ENCODE data around the gene KLRG1.

DNA sequence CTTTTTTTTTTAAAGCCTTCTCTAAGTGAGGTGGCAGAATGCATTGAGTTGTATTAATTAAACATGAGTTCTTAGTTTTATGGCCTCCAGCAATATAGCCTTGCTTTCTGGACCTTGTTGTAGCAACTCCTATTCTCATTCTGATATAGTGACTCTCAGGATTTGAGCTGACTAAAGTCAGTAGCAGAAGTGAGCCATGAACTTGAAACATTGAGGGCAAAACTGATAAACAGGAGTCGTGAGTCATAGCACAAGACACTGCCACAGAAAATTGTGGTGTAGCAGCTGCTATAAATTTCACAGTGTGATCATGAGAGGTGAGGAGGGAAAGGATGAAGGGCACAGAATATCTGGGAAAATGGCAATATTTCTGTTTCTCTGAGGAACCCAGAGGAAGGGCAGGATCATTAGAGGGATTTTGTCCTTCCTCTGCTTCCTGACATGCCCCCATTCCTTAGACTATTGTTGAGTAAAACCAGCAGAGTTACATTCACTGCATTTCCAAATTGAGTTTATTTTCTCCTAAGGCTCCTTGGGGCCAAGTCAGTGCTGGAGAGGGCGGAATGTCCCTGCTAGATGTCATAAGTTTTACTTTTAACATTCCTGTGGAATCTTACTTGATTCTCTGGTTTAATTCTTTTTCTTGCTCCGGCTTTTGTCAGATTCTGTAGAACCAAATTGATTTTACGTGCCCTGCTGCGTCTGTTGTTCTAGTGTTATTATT is 7.5 kb downstream of the KLRG1 start:
- TF ChIP-seq POLR2AphosphoS5 (IDR thresholded peaks at IDR 0.05; ENCODE audit: low read depth, low read length): no peak
- TF ChIP-seq, protein P1, sequence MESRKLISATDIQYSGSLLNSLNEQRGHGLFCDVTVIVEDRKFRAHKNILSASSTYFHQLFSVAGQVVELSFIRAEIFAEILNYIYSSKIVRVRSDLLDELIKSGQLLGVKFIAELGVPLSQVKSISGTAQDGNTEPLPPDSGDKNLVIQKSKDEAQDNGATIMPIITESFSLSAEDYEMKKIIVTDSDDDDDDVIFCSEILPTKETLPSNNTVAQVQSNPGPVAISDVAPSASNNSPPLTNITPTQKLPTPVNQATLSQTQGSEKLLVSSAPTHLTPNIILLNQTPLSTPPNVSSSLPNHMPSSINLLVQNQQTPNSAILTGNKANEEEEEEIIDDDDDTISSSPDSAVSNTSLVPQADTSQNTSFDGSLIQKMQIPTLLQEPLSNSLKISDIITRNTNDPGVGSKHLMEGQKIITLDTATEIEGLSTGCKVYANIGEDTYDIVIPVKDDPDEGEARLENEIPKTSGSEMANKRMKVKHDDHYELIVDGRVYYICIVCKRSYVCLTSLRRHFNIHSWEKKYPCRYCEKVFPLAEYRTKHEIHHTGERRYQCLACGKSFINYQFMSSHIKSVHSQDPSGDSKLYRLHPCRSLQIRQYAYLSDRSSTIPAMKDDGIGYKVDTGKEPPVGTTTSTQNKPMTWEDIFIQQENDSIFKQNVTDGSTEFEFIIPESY (IDR thresholded peaks at IDR 0.05; ENCODE audit: borderline replicate concordance, low read depth): no peak
- TF ChIP-seq, protein P2, sequence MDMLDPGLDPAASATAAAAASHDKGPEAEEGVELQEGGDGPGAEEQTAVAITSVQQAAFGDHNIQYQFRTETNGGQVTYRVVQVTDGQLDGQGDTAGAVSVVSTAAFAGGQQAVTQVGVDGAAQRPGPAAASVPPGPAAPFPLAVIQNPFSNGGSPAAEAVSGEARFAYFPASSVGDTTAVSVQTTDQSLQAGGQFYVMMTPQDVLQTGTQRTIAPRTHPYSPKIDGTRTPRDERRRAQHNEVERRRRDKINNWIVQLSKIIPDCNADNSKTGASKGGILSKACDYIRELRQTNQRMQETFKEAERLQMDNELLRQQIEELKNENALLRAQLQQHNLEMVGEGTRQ (IDR thresholded peaks at IDR 0.05; ENCODE audit: borderline replicate concordance, low read depth, low read length): no peak
- TF ChIP-seq RAD21 (IDR thresholded peaks at IDR 0.05; ENCODE audit: low read length): no peak
- TF ChIP-seq, protein P3, sequence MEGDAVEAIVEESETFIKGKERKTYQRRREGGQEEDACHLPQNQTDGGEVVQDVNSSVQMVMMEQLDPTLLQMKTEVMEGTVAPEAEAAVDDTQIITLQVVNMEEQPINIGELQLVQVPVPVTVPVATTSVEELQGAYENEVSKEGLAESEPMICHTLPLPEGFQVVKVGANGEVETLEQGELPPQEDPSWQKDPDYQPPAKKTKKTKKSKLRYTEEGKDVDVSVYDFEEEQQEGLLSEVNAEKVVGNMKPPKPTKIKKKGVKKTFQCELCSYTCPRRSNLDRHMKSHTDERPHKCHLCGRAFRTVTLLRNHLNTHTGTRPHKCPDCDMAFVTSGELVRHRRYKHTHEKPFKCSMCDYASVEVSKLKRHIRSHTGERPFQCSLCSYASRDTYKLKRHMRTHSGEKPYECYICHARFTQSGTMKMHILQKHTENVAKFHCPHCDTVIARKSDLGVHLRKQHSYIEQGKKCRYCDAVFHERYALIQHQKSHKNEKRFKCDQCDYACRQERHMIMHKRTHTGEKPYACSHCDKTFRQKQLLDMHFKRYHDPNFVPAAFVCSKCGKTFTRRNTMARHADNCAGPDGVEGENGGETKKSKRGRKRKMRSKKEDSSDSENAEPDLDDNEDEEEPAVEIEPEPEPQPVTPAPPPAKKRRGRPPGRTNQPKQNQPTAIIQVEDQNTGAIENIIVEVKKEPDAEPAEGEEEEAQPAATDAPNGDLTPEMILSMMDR (IDR thresholded peaks at IDR 0.05): no peak
- no peak for TF ChIP-seq JUND (IDR thresholded peaks at IDR 0.05)
- no peak for TF ChIP-seq RXRA (IDR thresholded peaks at IDR 0.05; ENCODE audit: borderline replicate concordance, low read depth)
- TF ChIP-seq, protein P4, sequence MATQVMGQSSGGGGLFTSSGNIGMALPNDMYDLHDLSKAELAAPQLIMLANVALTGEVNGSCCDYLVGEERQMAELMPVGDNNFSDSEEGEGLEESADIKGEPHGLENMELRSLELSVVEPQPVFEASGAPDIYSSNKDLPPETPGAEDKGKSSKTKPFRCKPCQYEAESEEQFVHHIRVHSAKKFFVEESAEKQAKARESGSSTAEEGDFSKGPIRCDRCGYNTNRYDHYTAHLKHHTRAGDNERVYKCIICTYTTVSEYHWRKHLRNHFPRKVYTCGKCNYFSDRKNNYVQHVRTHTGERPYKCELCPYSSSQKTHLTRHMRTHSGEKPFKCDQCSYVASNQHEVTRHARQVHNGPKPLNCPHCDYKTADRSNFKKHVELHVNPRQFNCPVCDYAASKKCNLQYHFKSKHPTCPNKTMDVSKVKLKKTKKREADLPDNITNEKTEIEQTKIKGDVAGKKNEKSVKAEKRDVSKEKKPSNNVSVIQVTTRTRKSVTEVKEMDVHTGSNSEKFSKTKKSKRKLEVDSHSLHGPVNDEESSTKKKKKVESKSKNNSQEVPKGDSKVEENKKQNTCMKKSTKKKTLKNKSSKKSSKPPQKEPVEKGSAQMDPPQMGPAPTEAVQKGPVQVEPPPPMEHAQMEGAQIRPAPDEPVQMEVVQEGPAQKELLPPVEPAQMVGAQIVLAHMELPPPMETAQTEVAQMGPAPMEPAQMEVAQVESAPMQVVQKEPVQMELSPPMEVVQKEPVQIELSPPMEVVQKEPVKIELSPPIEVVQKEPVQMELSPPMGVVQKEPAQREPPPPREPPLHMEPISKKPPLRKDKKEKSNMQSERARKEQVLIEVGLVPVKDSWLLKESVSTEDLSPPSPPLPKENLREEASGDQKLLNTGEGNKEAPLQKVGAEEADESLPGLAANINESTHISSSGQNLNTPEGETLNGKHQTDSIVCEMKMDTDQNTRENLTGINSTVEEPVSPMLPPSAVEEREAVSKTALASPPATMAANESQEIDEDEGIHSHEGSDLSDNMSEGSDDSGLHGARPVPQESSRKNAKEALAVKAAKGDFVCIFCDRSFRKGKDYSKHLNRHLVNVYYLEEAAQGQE (IDR thresholded peaks at IDR 0.05; ENCODE audit: low read depth, low read length): no peak
- no peak for TF ChIP-seq NFIC (IDR thresholded peaks at IDR 0.05; ENCODE audit: borderline replicate concordance)
- no peak for TF ChIP-seq CHD2 (IDR thresholded peaks at IDR 0.05; ENCODE audit: low read length, partially characterized antibody)
- TF ChIP-seq YY1 (IDR thresholded peaks at IDR 0.05; ENCODE audit: low read depth): no peak
- TF ChIP-seq, protein P5, sequence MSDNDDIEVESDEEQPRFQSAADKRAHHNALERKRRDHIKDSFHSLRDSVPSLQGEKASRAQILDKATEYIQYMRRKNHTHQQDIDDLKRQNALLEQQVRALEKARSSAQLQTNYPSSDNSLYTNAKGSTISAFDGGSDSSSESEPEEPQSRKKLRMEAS (IDR thresholded peaks at IDR 0.05; ENCODE audit: low read depth): no peak
